ENCODE measurements around the gene ZBTB2.

The ZBTB2 gene

GRCh38 chr6:151390276-151390850 is 996 bp downstream of the ZBTB2 start:
- H3K27me3 ChIP-seq (replicated peaks): no peaks in the 10 kb centered on the region
- in situ Hi-C loops (cut with HindIII; ENCODE audit: low pct_ligation_motif_present, low sequenced_read_pairs): no loop called here
- no peak for TF ChIP-seq CTCF (IDR thresholded peaks at IDR 0.05; ENCODE audit: low read depth, low read length, missing control alignments)
- no peaks in the 10 kb centered on the region for H3K36me3 ChIP-seq (replicated peaks)
- peak; percentile 97 for DNase-seq
- H3K27ac ChIP-seq: peak overlapping the region; percentile 94
- peak overlapping the region; percentile 77 for H3K4me3 ChIP-seq (ENCODE audit: low read depth, low read length)

GRCh38 chr6:151389618-151390275 is 1.6 kb downstream of the ZBTB2 start:
- Histone ChIP-seq H3K27ac (peak overlapping the region; percentile 93), H3K4me3 (ENCODE audit: low read depth, low read length) (peak overlapping the region; percentile 64), H3K36me3 (replicated peaks) (no peaks in the 10 kb centered on the region), H3K27me3 (replicated peaks) (no peaks in the 10 kb centered on the region)
- in situ Hi-C loops (cut with HindIII; ENCODE audit: low pct_ligation_motif_present, low sequenced_read_pairs): no loop called here
- no peak for TF ChIP-seq CTCF (IDR thresholded peaks at IDR 0.05; ENCODE audit: low read depth, low read length, missing control alignments)
- DNase-seq: peak; percentile 50

GRCh38 chr6:151388997-151389617 is 2.3 kb downstream of the ZBTB2 start:
- DNase-seq: no peak
- Histone ChIP-seq H3K4me3 (ENCODE audit: low read depth, low read length) (peak overlapping the region; percentile 64), H3K36me3 (replicated peaks) (no peaks in the 10 kb centered on the region), H3K27me3 (replicated peaks) (no peaks in the 10 kb centered on the region), H3K27ac (peak overlapping the region; percentile 93)
- TF ChIP-seq CTCF (IDR thresholded peaks at IDR 0.05; ENCODE audit: low read depth, low read length, missing control alignments): no peak
- in situ Hi-C loops (cut with HindIII; ENCODE audit: low pct_ligation_motif_present, low sequenced_read_pairs): no loop called here

GRCh38 chr6:151388236-151388635 is 3.1 kb downstream of the ZBTB2 start:
- TF ChIP-seq CTCF (IDR thresholded peaks at IDR 0.05; ENCODE audit: low read depth, low read length, missing control alignments): no peak
- Histone ChIP-seq H3K27me3 (replicated peaks) (no peaks in the 10 kb centered on the region), H3K27ac (peak overlapping the region; percentile 40), H3K36me3 (replicated peaks) (no peaks in the 10 kb centered on the region), H3K4me3 (ENCODE audit: low read depth, low read length) (no peak overlapping the region)
- in situ Hi-C loops (cut with HindIII; ENCODE audit: low pct_ligation_motif_present, low sequenced_read_pairs): no loop called here
- no peak for DNase-seq

GRCh38 chr6:151387175-151387970 is 4.0 kb downstream of the ZBTB2 start:
- in situ Hi-C loops (cut with HindIII; ENCODE audit: low pct_ligation_motif_present, low sequenced_read_pairs): no loop called here
- DNase-seq: peak; percentile 58
- H3K36me3 ChIP-seq (replicated peaks): no peaks in the 10 kb centered on the region
- peak overlapping the region; percentile 40 for H3K27ac ChIP-seq
- no peaks in the 10 kb centered on the region for H3K27me3 ChIP-seq (replicated peaks)
- no peak overlapping the region for H3K4me3 ChIP-seq (ENCODE audit: low read depth, low read length)
- no peak for TF ChIP-seq CTCF (IDR thresholded peaks at IDR 0.05; ENCODE audit: low read depth, low read length, missing control alignments)

Measured in brain microvascular endothelial cell (primary cell).